HTERT RPE-1 (cell line): ENCODE data around the gene IPO7.

Source experiments
- in situ Hi-C: fragments of 300-500 bp; cut with MboI; formaldehyde crosslinking; loops from 4 replicates; pipeline ENCODE4 v1.14.3; 2020; ENCODE audit warnings: low sequenced_read_pairs

IPO7 gene

GRCh38 chr11:9489080-9489765 lies 104.8 kb downstream of the IPO7 start:
- in situ Hi-C loops = no loop called here

- in situ Hi-C loops = no loop called here
Measured at GRCh38 chr11:9490376-9490775, 105.9 kb downstream of the IPO7 start.

GRCh38 chr11:9493492-9493891 lies 109.0 kb downstream of the IPO7 start:
- in situ Hi-C loops = no loop called here

- in situ Hi-C loops = no loop called here
Measured at GRCh38 chr11:9494316-9494715, 109.9 kb downstream of the IPO7 start.

- in situ Hi-C loops = no loop called here
Measured at GRCh38 chr11:9495803-9496514, 111.5 kb downstream of the IPO7 start.
